GM12801 (cell line): Measurements from ENCODE around the gene RNF114.

Experiments used
- TF ChIP-seq, protein P1 (sequence below): IDR thresholded peaks from one replicate; pipeline ENCODE4 v1.5.1; 2011; ENCODE audit warnings: control low read depth; ENCODE audit not compliant: insufficient read length; ENCODE audit errors: extremely low read depth

The RNF114 gene

DNA sequence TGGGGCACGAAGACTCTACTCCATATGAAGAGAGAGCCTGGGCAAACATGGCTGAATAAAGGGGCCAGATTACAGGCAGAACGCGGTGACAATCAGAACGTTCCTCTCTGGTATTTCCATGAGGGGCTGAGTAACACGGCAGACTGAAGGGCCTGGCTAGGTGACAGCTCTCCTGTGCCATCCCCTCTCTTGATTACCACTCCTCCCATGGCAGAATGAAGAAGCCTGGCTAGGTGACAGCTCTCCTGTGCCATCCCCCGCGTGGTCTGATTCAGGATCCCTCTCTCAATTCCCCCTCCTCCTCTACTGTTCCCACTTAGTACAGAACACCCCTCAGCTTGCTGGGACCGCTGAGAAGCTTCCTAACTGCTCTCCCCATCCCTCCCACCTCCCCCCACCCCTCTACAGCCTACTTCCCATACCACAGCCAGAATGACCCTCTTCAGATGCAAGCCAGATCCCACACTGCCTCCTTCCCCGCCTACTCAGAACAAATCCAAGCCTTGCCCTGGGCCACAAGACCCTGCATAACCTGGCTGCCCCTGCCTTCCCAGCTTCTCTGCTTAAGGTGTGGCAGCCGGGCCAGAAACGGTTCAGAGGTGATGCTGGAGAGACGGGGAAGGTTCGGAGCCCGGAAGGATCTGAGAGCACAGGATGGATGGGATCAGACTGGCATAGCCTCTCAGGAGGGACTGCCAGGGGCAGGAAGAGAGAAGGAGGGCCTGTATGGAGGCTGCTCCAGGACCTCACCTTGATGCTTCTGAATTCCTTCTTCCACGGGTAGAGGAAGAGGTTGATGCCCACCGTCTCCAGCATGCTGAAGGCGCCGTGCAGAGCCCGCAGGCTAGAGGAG, 28.6 kb upstream of the RNF114 start:
- TF ChIP-seq, protein P1, sequence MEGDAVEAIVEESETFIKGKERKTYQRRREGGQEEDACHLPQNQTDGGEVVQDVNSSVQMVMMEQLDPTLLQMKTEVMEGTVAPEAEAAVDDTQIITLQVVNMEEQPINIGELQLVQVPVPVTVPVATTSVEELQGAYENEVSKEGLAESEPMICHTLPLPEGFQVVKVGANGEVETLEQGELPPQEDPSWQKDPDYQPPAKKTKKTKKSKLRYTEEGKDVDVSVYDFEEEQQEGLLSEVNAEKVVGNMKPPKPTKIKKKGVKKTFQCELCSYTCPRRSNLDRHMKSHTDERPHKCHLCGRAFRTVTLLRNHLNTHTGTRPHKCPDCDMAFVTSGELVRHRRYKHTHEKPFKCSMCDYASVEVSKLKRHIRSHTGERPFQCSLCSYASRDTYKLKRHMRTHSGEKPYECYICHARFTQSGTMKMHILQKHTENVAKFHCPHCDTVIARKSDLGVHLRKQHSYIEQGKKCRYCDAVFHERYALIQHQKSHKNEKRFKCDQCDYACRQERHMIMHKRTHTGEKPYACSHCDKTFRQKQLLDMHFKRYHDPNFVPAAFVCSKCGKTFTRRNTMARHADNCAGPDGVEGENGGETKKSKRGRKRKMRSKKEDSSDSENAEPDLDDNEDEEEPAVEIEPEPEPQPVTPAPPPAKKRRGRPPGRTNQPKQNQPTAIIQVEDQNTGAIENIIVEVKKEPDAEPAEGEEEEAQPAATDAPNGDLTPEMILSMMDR: no peak

DNA sequence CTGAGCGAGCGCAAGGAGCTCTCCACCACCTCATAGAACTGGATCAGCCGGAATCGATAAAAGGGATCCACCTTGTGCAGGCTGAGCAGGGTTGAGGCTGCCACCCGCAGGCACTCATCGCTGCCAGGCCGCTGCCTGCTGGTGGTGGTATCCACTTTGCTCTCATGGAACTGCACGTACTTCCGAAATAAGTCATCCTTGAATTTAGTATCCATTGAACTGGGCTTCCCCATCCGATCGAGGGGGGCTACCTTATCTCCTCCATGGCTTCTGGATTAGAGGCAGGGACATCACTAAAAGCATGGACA, 28.0 kb upstream of the RNF114 start:
- TF ChIP-seq, protein P1: no peak

DNA sequence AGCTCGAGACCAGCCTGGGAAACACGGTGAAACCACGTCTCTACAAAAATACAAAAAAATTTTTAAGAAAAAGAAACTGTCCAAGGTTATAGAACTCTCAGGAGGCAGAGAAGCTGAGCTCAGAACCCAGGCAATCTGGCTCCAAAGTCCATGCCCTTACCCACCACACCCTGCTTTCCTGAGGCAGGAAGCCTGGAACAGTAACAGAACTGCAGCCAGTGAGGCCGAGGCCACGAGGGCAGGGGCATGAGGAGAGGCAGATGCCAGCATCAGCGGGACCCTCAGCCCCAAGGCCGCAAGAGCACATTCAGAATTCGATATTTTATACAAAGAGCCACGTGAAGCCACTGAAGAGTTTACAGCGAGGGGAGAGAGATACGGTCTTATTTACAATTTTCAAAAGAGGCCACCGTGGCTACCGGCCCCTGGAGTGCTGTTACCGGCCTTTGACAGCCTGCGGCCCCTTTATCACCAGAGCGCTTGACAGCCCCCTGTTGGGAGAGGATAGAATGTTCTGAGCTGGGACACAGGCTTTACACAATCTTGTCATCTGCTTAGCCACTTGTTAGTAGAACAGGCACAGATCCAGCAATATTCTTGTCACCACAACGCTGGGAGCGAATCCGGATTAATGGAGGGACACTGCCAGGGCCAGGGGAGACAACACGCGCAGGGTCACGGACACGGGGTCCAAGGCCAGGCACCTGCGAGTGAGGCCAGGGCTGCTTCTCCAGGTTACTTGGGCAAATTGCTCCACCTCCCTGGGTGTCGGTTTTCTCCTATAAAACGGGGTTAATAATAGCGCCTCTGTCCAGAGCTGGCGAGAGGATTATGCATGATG, 26.5 kb upstream of the RNF114 start:
- TF ChIP-seq, protein P1: no peak

DNA sequence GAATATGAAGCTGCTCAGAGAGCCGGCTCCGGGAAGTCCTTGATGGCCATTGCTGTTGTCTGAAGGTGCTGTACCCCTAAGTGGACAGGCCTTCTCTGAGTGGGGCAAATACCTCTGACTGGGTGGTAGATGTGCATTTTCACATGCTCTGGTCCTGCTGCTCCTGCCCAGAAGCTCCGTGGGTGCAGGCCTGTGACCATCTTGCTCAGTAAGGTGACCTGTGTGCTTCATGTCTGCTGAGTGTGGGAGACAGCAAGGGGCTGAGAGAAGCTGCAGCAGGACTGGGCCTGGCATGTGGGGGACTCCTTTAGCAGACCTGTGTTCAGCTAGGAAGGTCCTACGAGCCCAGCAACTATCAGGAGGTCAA, 25.9 kb upstream of the RNF114 start:
- TF ChIP-seq, protein P1: no peak

DNA sequence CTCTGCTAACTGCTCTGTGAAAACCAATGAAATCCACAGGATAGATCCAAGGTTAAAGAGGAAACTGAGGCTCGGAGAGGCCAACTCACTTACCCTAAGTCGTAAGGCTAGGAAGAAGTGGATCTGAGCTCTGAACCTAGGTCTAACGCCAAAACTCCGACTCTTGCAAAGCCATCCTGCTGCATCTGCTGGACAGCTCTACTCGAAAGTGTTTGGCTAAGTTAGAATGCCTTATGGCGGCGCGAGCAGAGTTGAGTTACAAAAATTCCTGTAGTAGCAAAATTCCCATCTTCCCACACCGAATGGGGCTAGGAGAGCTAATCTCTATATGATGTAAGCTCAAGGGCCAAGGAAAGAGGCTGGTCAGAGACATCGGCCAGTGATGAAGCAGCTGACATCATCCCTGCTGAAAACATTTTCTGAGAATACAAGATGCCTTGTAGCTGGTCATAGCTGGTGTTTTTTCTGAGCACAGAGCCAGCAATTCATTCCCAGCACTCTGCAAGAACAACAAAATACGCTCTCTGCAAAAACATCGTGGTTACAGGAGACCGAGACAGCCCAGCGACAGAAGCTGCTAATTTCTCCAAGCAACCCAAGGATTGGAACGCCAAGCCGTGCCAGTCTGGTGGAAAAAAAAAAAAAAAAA, 22.7 kb upstream of the RNF114 start:
- TF ChIP-seq, protein P1: no peak

DNA sequence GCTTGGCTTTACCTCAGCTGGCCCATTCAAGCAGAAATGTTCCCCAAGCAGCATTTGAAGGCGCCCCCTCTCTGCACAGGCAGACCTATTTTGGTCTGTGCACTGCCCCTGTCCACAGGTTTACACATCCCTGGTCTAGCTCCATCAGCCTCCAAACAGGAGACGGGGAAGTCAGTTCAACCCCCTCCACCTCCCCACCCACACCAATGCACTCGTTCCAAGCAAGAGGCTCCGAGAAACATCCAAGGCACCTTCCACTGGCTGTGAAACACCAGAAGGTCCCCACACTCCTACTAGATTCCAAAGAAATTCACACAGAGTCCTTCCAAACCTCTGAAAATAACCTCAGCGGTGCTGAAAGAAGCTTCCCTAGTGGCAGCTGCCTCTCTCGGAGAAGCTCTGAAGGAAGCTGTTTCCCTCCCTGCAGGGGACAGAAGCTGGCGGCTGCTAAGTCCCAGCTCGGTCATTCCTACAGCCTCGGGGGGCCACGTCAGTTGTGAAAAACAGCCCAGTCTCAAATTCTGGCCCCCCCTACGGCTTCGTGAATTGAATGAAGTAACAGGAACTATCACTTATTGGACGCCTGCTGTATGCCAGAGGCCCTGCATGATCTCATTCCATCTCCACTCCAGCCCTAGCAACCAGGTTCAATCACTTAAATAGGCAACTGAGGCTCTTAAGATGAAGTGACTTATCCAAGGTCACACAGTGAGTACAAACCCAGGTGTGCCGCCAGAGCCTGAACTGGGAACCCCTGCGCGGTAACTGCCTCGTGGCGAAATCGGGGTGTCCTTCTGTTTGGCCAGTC, 21.7 kb upstream of the RNF114 start:
- TF ChIP-seq, protein P1: no peak

DNA sequence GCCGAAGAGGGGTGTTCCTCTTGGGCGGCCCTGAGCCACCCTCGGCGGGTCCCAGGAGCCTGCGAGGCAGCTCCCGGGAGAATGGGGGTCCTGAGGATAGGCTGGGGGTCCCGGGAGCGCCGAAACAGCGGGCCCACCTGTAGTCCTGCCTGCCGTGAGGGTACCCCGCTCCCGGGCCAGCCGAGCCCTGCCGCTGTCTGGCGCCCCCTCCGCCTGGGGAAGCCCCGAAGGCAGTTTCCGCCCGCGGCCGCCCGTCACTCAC, 21.1 kb upstream of the RNF114 start:
- TF ChIP-seq, protein P1: no peak
